HL-60 (cell line): ENCODE measurements around the gene ESYT2.

ENCODE experiments used
- GABPA ChIP-seq: IDR thresholded peaks from 2 replicates; pipeline ENCODE4 v1.6.1; 2012; ENCODE audit warnings: low read depth
- TF ChIP-seq, protein P1 (sequence below): IDR thresholded peaks from one replicate; pipeline ENCODE4 v1.5.1; 2011; ENCODE audit warnings: low read length, control low read depth, inconsistent platforms; ENCODE audit not compliant: insufficient read depth
- TF ChIP-seq, protein P2 (sequence below): IDR thresholded peaks from 2 replicates; pipeline ENCODE4 v1.6.1; 2012; ENCODE audit warnings: low read depth; ENCODE audit not compliant: insufficient replicate concordance

DNA sequence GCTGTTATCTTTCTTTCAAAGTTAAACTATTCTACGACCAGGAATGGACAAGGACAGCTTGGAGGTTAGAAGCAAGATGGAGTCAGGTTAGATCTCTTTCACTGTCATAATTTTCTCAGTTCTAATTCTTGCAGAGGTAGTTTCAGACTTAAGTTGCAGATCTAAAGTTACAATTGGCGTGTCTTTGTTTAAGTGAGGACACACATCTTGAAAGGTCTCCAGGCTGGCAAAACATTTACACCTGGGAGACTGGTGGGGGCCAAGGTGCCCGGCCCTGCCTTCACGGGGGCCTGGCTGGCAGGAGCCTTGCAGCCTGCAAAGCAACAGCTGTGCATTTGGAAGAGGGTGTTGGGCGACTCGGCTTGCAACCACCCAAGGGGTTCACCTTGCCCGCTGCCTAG, 25.4 kb upstream of the ESYT2 start:
- TF ChIP-seq, protein P1, sequence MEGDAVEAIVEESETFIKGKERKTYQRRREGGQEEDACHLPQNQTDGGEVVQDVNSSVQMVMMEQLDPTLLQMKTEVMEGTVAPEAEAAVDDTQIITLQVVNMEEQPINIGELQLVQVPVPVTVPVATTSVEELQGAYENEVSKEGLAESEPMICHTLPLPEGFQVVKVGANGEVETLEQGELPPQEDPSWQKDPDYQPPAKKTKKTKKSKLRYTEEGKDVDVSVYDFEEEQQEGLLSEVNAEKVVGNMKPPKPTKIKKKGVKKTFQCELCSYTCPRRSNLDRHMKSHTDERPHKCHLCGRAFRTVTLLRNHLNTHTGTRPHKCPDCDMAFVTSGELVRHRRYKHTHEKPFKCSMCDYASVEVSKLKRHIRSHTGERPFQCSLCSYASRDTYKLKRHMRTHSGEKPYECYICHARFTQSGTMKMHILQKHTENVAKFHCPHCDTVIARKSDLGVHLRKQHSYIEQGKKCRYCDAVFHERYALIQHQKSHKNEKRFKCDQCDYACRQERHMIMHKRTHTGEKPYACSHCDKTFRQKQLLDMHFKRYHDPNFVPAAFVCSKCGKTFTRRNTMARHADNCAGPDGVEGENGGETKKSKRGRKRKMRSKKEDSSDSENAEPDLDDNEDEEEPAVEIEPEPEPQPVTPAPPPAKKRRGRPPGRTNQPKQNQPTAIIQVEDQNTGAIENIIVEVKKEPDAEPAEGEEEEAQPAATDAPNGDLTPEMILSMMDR: no peak
- TF ChIP-seq GABPA: no peak
- TF ChIP-seq, protein P2, sequence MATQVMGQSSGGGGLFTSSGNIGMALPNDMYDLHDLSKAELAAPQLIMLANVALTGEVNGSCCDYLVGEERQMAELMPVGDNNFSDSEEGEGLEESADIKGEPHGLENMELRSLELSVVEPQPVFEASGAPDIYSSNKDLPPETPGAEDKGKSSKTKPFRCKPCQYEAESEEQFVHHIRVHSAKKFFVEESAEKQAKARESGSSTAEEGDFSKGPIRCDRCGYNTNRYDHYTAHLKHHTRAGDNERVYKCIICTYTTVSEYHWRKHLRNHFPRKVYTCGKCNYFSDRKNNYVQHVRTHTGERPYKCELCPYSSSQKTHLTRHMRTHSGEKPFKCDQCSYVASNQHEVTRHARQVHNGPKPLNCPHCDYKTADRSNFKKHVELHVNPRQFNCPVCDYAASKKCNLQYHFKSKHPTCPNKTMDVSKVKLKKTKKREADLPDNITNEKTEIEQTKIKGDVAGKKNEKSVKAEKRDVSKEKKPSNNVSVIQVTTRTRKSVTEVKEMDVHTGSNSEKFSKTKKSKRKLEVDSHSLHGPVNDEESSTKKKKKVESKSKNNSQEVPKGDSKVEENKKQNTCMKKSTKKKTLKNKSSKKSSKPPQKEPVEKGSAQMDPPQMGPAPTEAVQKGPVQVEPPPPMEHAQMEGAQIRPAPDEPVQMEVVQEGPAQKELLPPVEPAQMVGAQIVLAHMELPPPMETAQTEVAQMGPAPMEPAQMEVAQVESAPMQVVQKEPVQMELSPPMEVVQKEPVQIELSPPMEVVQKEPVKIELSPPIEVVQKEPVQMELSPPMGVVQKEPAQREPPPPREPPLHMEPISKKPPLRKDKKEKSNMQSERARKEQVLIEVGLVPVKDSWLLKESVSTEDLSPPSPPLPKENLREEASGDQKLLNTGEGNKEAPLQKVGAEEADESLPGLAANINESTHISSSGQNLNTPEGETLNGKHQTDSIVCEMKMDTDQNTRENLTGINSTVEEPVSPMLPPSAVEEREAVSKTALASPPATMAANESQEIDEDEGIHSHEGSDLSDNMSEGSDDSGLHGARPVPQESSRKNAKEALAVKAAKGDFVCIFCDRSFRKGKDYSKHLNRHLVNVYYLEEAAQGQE: no peak
